Progenitor cell of endocrine pancreas (in vitro differentiated cells): ENCODE data around the gene KANSL1. TPM values are rescaled to one million over a fixed set of nuclear protein-coding genes. Genes with fewer than 3 reads are reported as not detected.
A peak's percentile ranks its signal among the peaks of the same experiment; 100 is the strongest.
"Not testable (repeated sequence)": the region's sequence is repeated elsewhere in the genome, so short reads cannot be mapped to it uniquely, and the experiment has no call there.

Experiments
- DNase-seq: peaks from one replicate; pipeline ENCODE4 v3.0.0; 2021; ENCODE audit warnings: low spot score; ENCODE audit not compliant: unreplicated experiment
- H3K27ac Mint-ChIP-seq: 2 replicates; pipeline ENCODE4 v1.8.0; 2021; ENCODE audit warnings: mild to moderate bottlenecking, moderate library complexity, mixed read lengths
- H3K27me3 Mint-ChIP-seq: 2 replicates; pipeline ENCODE4 v1.8.0; 2021; ENCODE audit warnings: mixed read lengths
- H3K36me3 Mint-ChIP-seq: 2 replicates; pipeline ENCODE4 v1.8.0; 2022; ENCODE audit warnings: mixed read lengths; ENCODE audit not compliant: insufficient read depth
- H3K4me1 Mint-ChIP-seq: 2 replicates; pipeline ENCODE4 v1.8.0; 2021; ENCODE audit warnings: low read depth, mixed read lengths
- H3K4me3 Mint-ChIP-seq: 2 replicates; pipeline ENCODE4 v1.8.0; 2021; ENCODE audit warnings: low read depth, mild to moderate bottlenecking, moderate library complexity, mixed read lengths
- H3K9me3 Mint-ChIP-seq: 2 replicates; pipeline ENCODE4 v1.8.0; 2021; ENCODE audit warnings: low read depth, mixed read lengths
- CTCF ChIP-seq: fragments of 200-600 bp; sonication (generic); IDR thresholded peaks from one replicate; pipeline ENCODE4 v1.5.0; 2021; ENCODE audit warnings: antibody characterized with exemption, mild to moderate bottlenecking; ENCODE audit not compliant: unreplicated experiment
- total RNA-seq: library from RNA; stranded (reverse); gene quantifications from 2 replicates; pipeline ENCODE4 v1.2.1, GENCODE V29; 2021

Gene KANSL1
- total RNA-seq, 1 donor from 2014 or later: 173 TPM

GRCh38 chr17:46191322-46192188 is 1.7 kb downstream of the KANSL1 start:
- no peaks in the 10 kb centered on the region for H3K36me3 Mint-ChIP-seq
- no peaks in the 10 kb centered on the region for H3K9me3 Mint-ChIP-seq
- H3K27ac Mint-ChIP-seq: peak overlapping the region; percentile 99
- H3K4me3 Mint-ChIP-seq: peak overlapping the region; percentile 97
- no peak for DNase-seq
- peaks cover 48% of the 10 kb centered on the region for H3K4me1 Mint-ChIP-seq
- TF ChIP-seq CTCF: no peak
- no peaks in the 10 kb centered on the region for H3K27me3 Mint-ChIP-seq

GRCh38 chr17:46190763-46191162 is 2.5 kb downstream of the KANSL1 start:
- Mint-ChIP-seq H3K9me3 (no peaks in the 10 kb centered on the region), H3K27me3 (no peaks in the 10 kb centered on the region), H3K4me3 (peak overlapping the region; percentile 97), H3K36me3 (no peaks in the 10 kb centered on the region), H3K4me1 (peaks cover 50% of the 10 kb centered on the region), H3K27ac (peak overlapping the region; percentile 25)
- no peak for DNase-seq
- TF ChIP-seq CTCF: no peak

- TF ChIP-seq CTCF: peak; percentile 44
- H3K27me3 Mint-ChIP-seq, H3K9me3 Mint-ChIP-seq, DNase-seq, H3K36me3 Mint-ChIP-seq, H3K4me3 Mint-ChIP-seq: not testable (repeated sequence)
- Mint-ChIP-seq H3K4me1 (peaks cover 62% of the 10 kb centered on the region), H3K27ac (peak overlapping the region; percentile 39)
Observed at GRCh38 chr17:46186827-46187235, 6.4 kb downstream of the KANSL1 start.

GRCh38 chr17:46184696-46185095 is 8.5 kb downstream of the KANSL1 start:
- Mint-ChIP-seq H3K27ac (peak overlapping the region; percentile 40), H3K9me3 (no peaks in the 10 kb centered on the region), H3K4me1 (peaks cover 46% of the 10 kb centered on the region), H3K27me3 (no peaks in the 10 kb centered on the region), H3K4me3 (no peak overlapping the region), H3K36me3 (no peaks in the 10 kb centered on the region)
- DNase-seq: no peak
- TF ChIP-seq CTCF: no peak

- Mint-ChIP-seq H3K27ac (peak overlapping the region; percentile 31), H3K4me1 (peaks cover 51% of the 10 kb centered on the region)
- not testable (repeated sequence) for H3K36me3 Mint-ChIP-seq, DNase-seq, H3K27me3 Mint-ChIP-seq, H3K9me3 Mint-ChIP-seq, H3K4me3 Mint-ChIP-seq
Observed at GRCh38 chr17:46183383-46183782, 9.8 kb downstream of the KANSL1 start.

- Mint-ChIP-seq H3K4me3 (no peak overlapping the region), H3K4me1 (peaks cover 51% of the 10 kb centered on the region), H3K27ac (peak overlapping the region; percentile 1), H3K36me3 (peaks cover 4% of the 10 kb centered on the region), H3K27me3 (no peaks in the 10 kb centered on the region), H3K9me3 (no peaks in the 10 kb centered on the region)
- DNase-seq: no peak
- TF ChIP-seq CTCF: no peak
Observed at GRCh38 chr17:46182961-46183360, 10.3 kb downstream of the KANSL1 start.
